CD4-positive, CD25-positive, alpha-beta regulatory T cell (primary cell): ENCODE results near the gene CEBPZOS. TPM values are rescaled to one million over a fixed set of nuclear protein-coding genes. Genes with fewer than 3 reads are reported as not detected.

ENCODE experiments used
- ATAC-seq, 2 donors: fragments of 150-1000 bp; cut with Tn5 transposase; one replicate each; pipeline ENCODE4 v1.10.0; 2021; ENCODE audit warnings: low read depth in 2 of 2, moderate number of reproducible peaks in 2 of 2, moderate library complexity in 1 of 2
- DNase-seq, 3 donors: peaks; one replicate each; pipeline versions ENCODE4 v3.0.0 to v3.0.0-alpha.2; 2012 to 2022; ENCODE audit warnings: mixed read lengths in 1 of 3
- H3K27ac ChIP-seq: one replicate; pipeline ENCODE4 v1.7.0; 2013; ENCODE audit warnings: mild to moderate bottlenecking, low read length; ENCODE audit not compliant: insufficient read depth, poor library complexity, severe bottlenecking
- H3K27me3 ChIP-seq: one replicate; pipeline ENCODE4 v1.7.0; 2013; ENCODE audit warnings: low read length; ENCODE audit not compliant: control insufficient read depth, insufficient read depth
- H3K36me3 ChIP-seq: one replicate; pipeline ENCODE4 v1.7.0; 2013; ENCODE audit warnings: mild to moderate bottlenecking, low read length, moderate library complexity; ENCODE audit not compliant: control insufficient read depth, insufficient read depth
- H3K4me1 ChIP-seq: 2 replicates; pipeline ENCODE4 v1.7.0; 2013; ENCODE audit warnings: mild to moderate bottlenecking, low read length; ENCODE audit not compliant: insufficient read depth, control insufficient read depth, poor library complexity, severe bottlenecking
- H3K4me3 ChIP-seq: one replicate; pipeline ENCODE4 v1.7.0; 2013; ENCODE audit warnings: low read depth, mild to moderate bottlenecking, low read length, moderate library complexity
- H3K9me3 ChIP-seq, 2 experiments: 1 replicate in 1 of 2; 2 replicates in 1 of 2; pipeline ENCODE4 v1.7.0; 2013; ENCODE audit warnings: low read length in 2 of 2, mild to moderate bottlenecking in 1 of 2, moderate library complexity in 1 of 2; ENCODE audit not compliant: control insufficient read depth in 2 of 2
- H3K27ac Mint-ChIP-seq, 3 donors: one replicate each; pipeline ENCODE4 v1.8.0; 2020 to 2022; ENCODE audit warnings: mild to moderate bottlenecking in 3 of 3, mixed read lengths in 3 of 3, moderate library complexity in 2 of 3
- H3K27me3 Mint-ChIP-seq: one replicate; pipeline ENCODE4 v1.8.0; 2022; ENCODE audit warnings: mild to moderate bottlenecking, mixed read lengths
- H3K36me3 Mint-ChIP-seq: one replicate; pipeline ENCODE4 v1.8.0; 2020; ENCODE audit warnings: mixed read lengths
- H3K4me1 Mint-ChIP-seq, 4 donors: one replicate each; pipeline ENCODE4 v1.8.0; 2020 to 2022; ENCODE audit warnings: mixed read lengths in 4 of 4, mild to moderate bottlenecking in 1 of 4
- H3K4me3 Mint-ChIP-seq, 4 donors: one replicate each; pipeline ENCODE4 v1.8.0; 2020 to 2022; ENCODE audit warnings: mild to moderate bottlenecking in 4 of 4, mixed read lengths in 4 of 4, moderate library complexity in 3 of 4
- H3K9me3 Mint-ChIP-seq, 7 donors: one replicate each; pipeline ENCODE4 v1.8.0; 2020 to 2022; ENCODE audit warnings: mixed read lengths in 7 of 7, mild to moderate bottlenecking in 3 of 7, moderate library complexity in 2 of 7
- polyA plus RNA-seq, 4 donors: library from polyadenylated mRNA; unstranded; fragments of 300-500 nt; fragmentation: Illumina TruSeq; gene quantifications; one replicate each; pipeline ENCODE4 v1.2.3, GENCODE V29; 2021
- total RNA-seq: library from RNA; stranded (reverse); gene quantifications from one replicate; pipeline ENCODE4 v1.2.3, GENCODE V29; 2022

The CEBPZOS gene
- total RNA-seq (33.1 TPM), polyA plus RNA-seq (10 to 100 TPM; 24.8 to 37.7 (median 29.8) TPM)

- Mint-ChIP-seq H3K9me3 (no peaks in the 10 kb centered on the region), H3K27ac (peak within 1 kb of the TSS; percentile 97 to 100 (median 98)), H3K27me3 (no peaks in the 10 kb centered on the region), H3K4me1 (peaks cover 18 to 43% (median 28%) of the 10 kb centered on the region in 4 donors), H3K4me3 (peak within 1 kb of the TSS; percentile 92 to 99 (median 98)), H3K36me3 (peaks cover 6% of the 10 kb centered on the region)
- Histone ChIP-seq H3K36me3 (peaks cover 10% of the 10 kb centered on the region), H3K4me3 (peak within 1 kb of the TSS; percentile 93), H3K27ac (peak within 1 kb of the TSS; percentile 83), H3K9me3 (no peaks in the 10 kb centered on the region), H3K27me3 (no peaks in the 10 kb centered on the region), H3K4me1 (peaks cover 26% of the 10 kb centered on the region)
- ATAC-seq: peak; percentile 85 to 86
- DNase-seq: peak; percentile 86 to 90 (median 90)
These were observed at the start of gene CEBPZOS for GRCh38 chr2:37196320-37197195. Gene CEBPZOS, plus strand, starts transcription at chr2:37196496. Its CDS starts 3,209 bp downstream, at chr2:37199705.

GRCh38 chr2:37148325-37148724, 48.0 kb upstream of the CEBPZOS start:
- peaks cover 36% of the 10 kb centered on the region for H3K36me3 ChIP-seq
- peaks cover 34% of the 10 kb centered on the region for H3K36me3 Mint-ChIP-seq

DNA sequence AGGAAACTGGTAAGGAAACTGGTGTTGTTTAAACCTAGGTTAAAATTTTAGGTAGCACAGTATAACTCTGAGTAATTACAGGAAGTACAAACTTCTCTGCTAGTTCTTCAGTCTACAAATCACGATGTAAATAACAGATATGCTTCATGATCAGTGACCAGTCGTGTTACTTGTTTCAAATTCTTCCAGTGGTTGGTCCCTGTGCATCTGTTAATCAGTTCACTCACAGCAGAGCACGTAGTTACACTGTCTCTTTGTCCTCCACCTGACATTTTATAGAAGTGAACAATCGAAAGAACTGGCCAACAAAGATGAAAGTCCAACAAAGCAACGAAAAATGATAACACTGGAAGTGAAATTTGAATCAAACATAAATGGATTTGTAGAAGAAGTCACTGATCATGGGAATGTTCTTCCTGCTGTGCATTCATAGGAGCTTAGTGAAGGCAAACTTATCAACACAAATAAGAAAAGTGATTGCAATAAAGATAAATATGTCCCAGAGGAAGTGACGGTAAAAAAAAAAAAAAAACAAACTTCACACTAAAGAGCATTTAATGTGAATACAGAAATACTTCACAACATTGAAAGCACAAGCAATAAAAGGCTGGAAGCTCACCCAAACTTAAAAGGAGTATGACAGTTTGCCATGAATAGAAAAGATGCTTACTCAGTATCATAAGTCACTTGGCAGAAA, 46.5 kb upstream of the CEBPZOS start:
- H3K27me3 ChIP-seq: no peaks in the 10 kb centered on the region
- DNase-seq (peak in 2 of 3 donors; percentile 62 to 64), ATAC-seq (peak; percentile 59 to 87)

More at GRCh38 chr2:37148325-37148724, 48.0 kb upstream of the CEBPZOS start:
- H3K4me1 ChIP-seq: peaks cover 16% of the 10 kb centered on the region
- no peak overlapping the region for H3K27ac ChIP-seq
- no peaks in the 10 kb centered on the region for H3K9me3 ChIP-seq
- no peak for DNase-seq
- Mint-ChIP-seq H3K4me1 (peaks cover 13 to 40% (median 37%) of the 10 kb centered on the region in 4 donors), H3K4me3 (peak overlapping the region in 1 of 4 donors; percentile 38), H3K27ac (peak overlapping the region; percentile 35 to 52 (median 43)), H3K27me3 (no peaks in the 10 kb centered on the region), H3K9me3 (peaks cover 0 to 3% (median 0%) of the 10 kb centered on the region in 7 donors)
- no peak overlapping the region for H3K4me3 ChIP-seq
- no peak for ATAC-seq
- H3K27me3 ChIP-seq: no peaks in the 10 kb centered on the region

DNA sequence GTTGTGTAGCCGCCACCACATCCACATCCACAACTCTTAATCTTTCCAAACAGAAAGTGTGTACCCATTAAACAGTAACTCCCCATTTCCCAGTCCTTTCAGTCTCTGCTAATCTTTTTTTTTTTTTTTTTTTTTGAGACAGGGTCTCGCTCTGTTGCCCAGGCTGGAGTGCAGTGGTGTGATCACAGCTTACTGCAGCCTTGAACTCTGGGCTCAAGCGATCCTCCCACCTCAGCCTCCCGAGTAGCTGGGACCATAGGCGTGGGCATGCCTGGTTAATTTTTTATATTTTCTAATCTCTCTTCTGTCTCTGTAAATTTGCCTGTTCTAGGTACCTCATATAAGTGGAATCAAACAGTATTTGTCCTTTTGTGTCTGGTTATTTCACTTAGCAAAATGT, 43.1 kb upstream of the CEBPZOS start:
- H3K9me3 Mint-ChIP-seq: peaks cover 0 to 3% (median 0%) of the 10 kb centered on the region in 7 donors
- Histone ChIP-seq H3K27me3 (no peaks in the 10 kb centered on the region), H3K4me3 (no peak overlapping the region), H3K36me3 (peaks cover 3% of the 10 kb centered on the region), H3K9me3 (no peaks in the 10 kb centered on the region), H3K27ac (no peak overlapping the region), H3K4me1 (peaks cover 41% of the 10 kb centered on the region)
- DNase-seq: no peak
- H3K36me3 Mint-ChIP-seq: peaks cover 27% of the 10 kb centered on the region
- peak overlapping the region in 2 of 4 donors; percentile 47 to 97 for H3K4me3 Mint-ChIP-seq
- peaks cover 25 to 75% (median 60%) of the 10 kb centered on the region in 4 donors for H3K4me1 Mint-ChIP-seq
- no peak overlapping the region for H3K27ac Mint-ChIP-seq
- ATAC-seq: no peak
- no peaks in the 10 kb centered on the region for H3K27me3 Mint-ChIP-seq

More for the DNA sequence above, 46.5 kb upstream of the CEBPZOS start:
- Mint-ChIP-seq H3K9me3 (peaks cover 0 to 3% (median 0%) of the 10 kb centered on the region in 7 donors), H3K27ac (peak overlapping the region; percentile 71 to 94 (median 74)), H3K27me3 (no peaks in the 10 kb centered on the region), H3K36me3 (peaks cover 41% of the 10 kb centered on the region), H3K4me3 (peak overlapping the region; percentile 49 to 78 (median 74)), H3K4me1 (peaks cover 17 to 50% (median 44%) of the 10 kb centered on the region in 4 donors)
- Histone ChIP-seq H3K4me1 (peaks cover 16% of the 10 kb centered on the region), H3K4me3 (peak overlapping the region; percentile 76), H3K9me3 (no peaks in the 10 kb centered on the region), H3K27ac (peak overlapping the region; percentile 69), H3K36me3 (peaks cover 28% of the 10 kb centered on the region)

DNA sequence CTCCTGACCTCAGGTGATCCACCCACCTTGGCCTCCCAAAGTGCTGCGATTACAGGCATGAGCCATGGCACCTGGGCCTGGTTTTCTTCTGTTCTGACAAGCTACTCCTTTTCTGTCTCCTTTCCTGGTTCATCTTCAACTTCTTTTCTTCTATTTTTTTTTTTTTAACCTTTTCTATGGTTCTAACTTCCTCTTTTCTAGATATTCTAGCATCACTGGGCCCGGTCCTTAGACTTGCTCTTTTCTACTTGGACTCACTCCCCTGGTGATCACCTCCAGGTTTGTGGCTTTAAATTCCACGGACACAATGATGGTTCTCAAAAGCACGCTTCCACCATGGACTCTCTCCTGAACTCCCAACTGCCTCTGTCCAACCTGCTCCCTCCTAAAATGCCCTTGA, 41.5 kb upstream of the CEBPZOS start:
- Mint-ChIP-seq H3K36me3 (peaks cover 20% of the 10 kb centered on the region), H3K4me3 (peak overlapping the region; percentile 95 to 97 (median 96)), H3K9me3 (peaks cover 0 to 3% (median 0%) of the 10 kb centered on the region in 7 donors), H3K27me3 (no peaks in the 10 kb centered on the region), H3K4me1 (peaks cover 22 to 69% (median 50%) of the 10 kb centered on the region in 4 donors), H3K27ac (peak overlapping the region; percentile 33 to 96 (median 95))
- no peak overlapping the region for H3K27ac ChIP-seq
- H3K9me3 ChIP-seq: no peaks in the 10 kb centered on the region
- DNase-seq: no peak
- peaks cover 36% of the 10 kb centered on the region for H3K4me1 ChIP-seq
- no peak for ATAC-seq
- H3K27me3 ChIP-seq: no peaks in the 10 kb centered on the region
- no peaks in the 10 kb centered on the region for H3K36me3 ChIP-seq
- H3K4me3 ChIP-seq: peak overlapping the region; percentile 27

- Mint-ChIP-seq H3K4me3 (peak overlapping the region; percentile 95 to 97 (median 96)), H3K27ac (peak overlapping the region; percentile 95 to 97 (median 96)), H3K27me3 (no peaks in the 10 kb centered on the region), H3K4me1 (peaks cover 20 to 55% (median 40%) of the 10 kb centered on the region in 4 donors), H3K36me3 (peaks cover 20% of the 10 kb centered on the region), H3K9me3 (peaks cover 0 to 3% (median 0%) of the 10 kb centered on the region in 7 donors)
- Histone ChIP-seq H3K9me3 (no peaks in the 10 kb centered on the region), H3K4me1 (peaks cover 25% of the 10 kb centered on the region), H3K4me3 (peak overlapping the region; percentile 93), H3K27me3 (no peaks in the 10 kb centered on the region), H3K36me3 (no peaks in the 10 kb centered on the region), H3K27ac (peak overlapping the region; percentile 66)
- peak; percentile 9 to 16 for ATAC-seq
- DNase-seq: peak; percentile 8 to 42 (median 36)
These were observed 40.0 kb upstream of the CEBPZOS start for GRCh38 chr2:37156071-37156856.
